NB4 (cell line): ENCODE data around the gene MAPK8IP3.
"Not testable (repeated sequence)": the region's sequence is repeated elsewhere in the genome, so short reads cannot be mapped to it uniquely, and the experiment has no call there.

Experiments
- DNase-seq: peaks from one replicate; pipeline ENCODE4 v3.0.0; 2010; ENCODE audit warnings: low read depth
- H3K4me3 ChIP-seq: one replicate; pipeline ENCODE4 v1.5.1; 2011; ENCODE audit warnings: mild to moderate bottlenecking, low read depth, low read length, moderate library complexity
- CTCF ChIP-seq: IDR thresholded peaks from one replicate; pipeline ENCODE4 v1.5.1; 2012; ENCODE audit warnings: low read depth, low read length
- MAX ChIP-seq: IDR thresholded peaks from 2 replicates; pipeline ENCODE4 v1.6.1; 2011; ENCODE audit warnings: low read depth, low read length
- MYC ChIP-seq: IDR thresholded peaks from 2 replicates; pipeline ENCODE4 v1.6.1; 2011; ENCODE audit warnings: low read depth, low read length
- POLR2A ChIP-seq: IDR thresholded peaks from 2 replicates; pipeline ENCODE4 v1.6.1; 2011; ENCODE audit warnings: mild to moderate bottlenecking; ENCODE audit not compliant: insufficient read length; ENCODE audit errors: extremely low read depth

Gene MAPK8IP3

GRCh38 chr16:1794908-1795666 is 89.1 kb downstream of the MAPK8IP3 start:
- H3K4me3 ChIP-seq = no peak overlapping the region
- DNase-seq = no peak
- TF ChIP-seq MYC (no peak), MAX (no peak), CTCF (no peak), POLR2A (no peak)

- DNase-seq = not testable (repeated sequence)
Observed at GRCh38 chr16:1799263-1799662, 93.3 kb downstream of the MAPK8IP3 start.

GRCh38 chr16:1800701-1801100 is 94.7 kb downstream of the MAPK8IP3 start:
- no peak for TF ChIP-seq POLR2A
- no peak for TF ChIP-seq CTCF
- TF ChIP-seq MYC = no peak
- TF ChIP-seq MAX = no peak
- H3K4me3 ChIP-seq = no peak overlapping the region
- no peak for DNase-seq

More at GRCh38 chr16:1799263-1799662, 93.3 kb downstream of the MAPK8IP3 start:
- H3K4me3 ChIP-seq = not testable (repeated sequence)

- no peak overlapping the region for H3K4me3 ChIP-seq
- no peak for TF ChIP-seq CTCF
- no peak for TF ChIP-seq POLR2A
- TF ChIP-seq MAX = no peak
- no peak for TF ChIP-seq MYC
- DNase-seq = no peak
Observed at GRCh38 chr16:1807626-1808025, 101.6 kb downstream of the MAPK8IP3 start.

- TF ChIP-seq POLR2A (no peak), CTCF (no peak), MYC (no peak), MAX (no peak)
- H3K4me3 ChIP-seq = no peak overlapping the region
- no peak for DNase-seq
Observed at GRCh38 chr16:1808691-1809090, 102.7 kb downstream of the MAPK8IP3 start.

GRCh38 chr16:1809281-1809801 is 103.3 kb downstream of the MAPK8IP3 start:
- TF ChIP-seq MAX = no peak
- TF ChIP-seq POLR2A = no peak
- no peak for TF ChIP-seq CTCF
- no peak for TF ChIP-seq MYC
- DNase-seq = no peak
- H3K4me3 ChIP-seq = no peak overlapping the region
